Natural killer cell treated with Interleukin-12 subunit alpha and Interleukin-12 subunit beta and Interleukin-15 and Interleukin-18, amount 100 ng/mL, for 72 hours (primary cell): ENCODE results near the gene ZNF470. TPM values are rescaled to one million over a fixed set of nuclear protein-coding genes. Genes with fewer than 3 reads are reported as not detected.

Source experiments
- ATAC-seq, 2 donors: fragments of 150-1000 bp; cut with Tn5 transposase in 1 of 2; sonication (Bioruptor Pico), chemical (Tn5 transposase) in 1 of 2; 2 replicates each; pipeline ENCODE4 v1.10.0; 2021
- DNase-seq: peaks from one replicate; pipeline ENCODE4 v3.0.0; 2022; ENCODE audit warnings: low spot score
- H3K27ac Mint-ChIP-seq, 2 donors: 1 replicate in 1 of 2; 2 replicates in 1 of 2; pipeline ENCODE4 v1.8.0; 2022; ENCODE audit warnings: mixed read lengths in 2 of 2, mild to moderate bottlenecking in 1 of 2, moderate library complexity in 1 of 2
- H3K27me3 Mint-ChIP-seq, 2 donors: 1 replicate in 1 of 2; 2 replicates in 1 of 2; pipeline ENCODE4 v1.8.0; 2022; ENCODE audit warnings: mixed read lengths in 2 of 2
- H3K36me3 Mint-ChIP-seq: one replicate; pipeline ENCODE4 v1.8.0; 2022; ENCODE audit warnings: mixed read lengths
- H3K4me1 Mint-ChIP-seq, 2 donors: 1 replicate in 1 of 2; 2 replicates in 1 of 2; pipeline ENCODE4 v1.8.0; 2022; ENCODE audit warnings: low read depth in 2 of 2, mixed read lengths in 2 of 2, mild to moderate bottlenecking in 1 of 2
- H3K4me3 Mint-ChIP-seq: one replicate; pipeline ENCODE4 v1.8.0; 2022; ENCODE audit warnings: mixed read lengths
- H3K9me3 Mint-ChIP-seq: 2 replicates; pipeline ENCODE4 v1.8.0; 2022; ENCODE audit warnings: mixed read lengths
- total RNA-seq, 2 donors: library from RNA; stranded (reverse); gene quantifications; one replicate each; pipeline ENCODE4 v1.2.3, GENCODE V29; 2022

ZNF470 gene
- total RNA-seq, 2 donors from 2014 or later: 2.3 to 6.7 TPM

DNA sequence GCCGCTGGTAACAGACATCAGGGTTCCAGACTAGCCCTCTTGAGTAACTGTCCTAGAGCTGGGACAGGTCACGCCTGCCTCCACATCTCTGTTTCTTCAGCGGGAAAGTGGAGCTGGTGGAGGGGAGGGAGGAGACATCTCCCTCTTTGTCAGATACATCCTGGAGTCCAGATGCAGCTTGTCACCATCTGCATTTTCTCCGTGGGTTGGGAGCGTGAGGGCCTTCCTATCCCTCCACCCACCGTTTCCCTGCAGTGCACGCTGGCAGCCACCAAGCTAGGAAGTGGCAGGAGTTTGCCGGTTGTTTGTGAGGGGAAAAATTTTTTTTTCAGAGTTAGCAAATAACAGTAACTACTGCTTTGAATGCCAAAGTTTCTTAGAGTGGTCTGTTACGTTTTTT lies 55.7 kb downstream of the ZNF470 start:
- Mint-ChIP-seq H3K27ac (no peak overlapping the region), H3K27me3 (no peaks in the 10 kb centered on the region), H3K36me3 (peaks cover 36% of the 10 kb centered on the region), H3K9me3 (peaks cover 6% of the 10 kb centered on the region), H3K4me3 (no peak overlapping the region), H3K4me1 (peaks cover 0 to 6% of the 10 kb centered on the region in 2 donors)
- ATAC-seq: no peak
- no peak for DNase-seq

DNA sequence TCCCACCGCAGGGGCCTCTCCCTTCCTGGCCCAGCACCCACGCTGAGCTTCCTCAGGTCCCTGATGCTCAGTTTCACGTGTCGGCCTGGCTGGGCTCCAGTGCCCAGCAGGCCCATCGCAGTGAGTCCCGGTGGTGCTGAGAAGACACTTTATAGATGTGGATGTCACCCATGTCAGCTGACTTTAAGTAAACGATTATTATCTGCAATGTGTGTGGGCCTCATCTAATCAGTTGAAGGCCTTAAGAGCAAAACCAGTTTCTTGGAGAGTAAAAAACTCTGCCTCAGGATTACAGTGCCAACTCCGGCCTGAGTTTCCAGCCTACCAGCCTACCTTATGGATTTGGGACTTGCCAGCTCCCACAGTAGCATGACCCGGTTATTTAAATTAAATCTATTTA lies 58.4 kb downstream of the ZNF470 start:
- Mint-ChIP-seq H3K27ac (no peak overlapping the region), H3K27me3 (no peaks in the 10 kb centered on the region), H3K4me1 (no peaks in the 10 kb centered on the region), H3K36me3 (peaks cover 31% of the 10 kb centered on the region), H3K9me3 (peaks cover 14% of the 10 kb centered on the region), H3K4me3 (no peak overlapping the region)
- ATAC-seq: no peak
- DNase-seq: no peak

DNA sequence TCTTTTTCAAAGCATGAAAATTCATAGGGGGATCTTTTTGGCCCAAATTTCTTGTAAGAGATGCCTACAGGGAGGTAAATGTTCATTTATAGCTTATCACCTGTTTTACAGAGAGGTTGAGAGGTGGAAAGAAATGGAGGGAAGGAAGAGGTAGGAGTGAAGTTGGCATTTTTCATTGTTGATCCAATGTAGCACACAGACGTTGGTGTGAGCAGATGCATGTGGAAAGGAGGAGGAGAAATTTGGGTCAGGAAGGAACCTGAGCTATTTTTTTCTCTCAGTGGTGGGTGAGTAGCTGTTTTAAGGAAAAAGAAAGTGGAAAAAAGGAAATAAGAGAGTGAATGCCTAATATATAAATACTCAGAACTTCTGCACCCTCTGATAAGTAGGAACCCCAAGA lies 65.8 kb downstream of the ZNF470 start:
- Mint-ChIP-seq H3K36me3 (peaks cover 22% of the 10 kb centered on the region), H3K27me3 (no peaks in the 10 kb centered on the region), H3K27ac (no peak overlapping the region), H3K4me1 (no peaks in the 10 kb centered on the region), H3K4me3 (no peak overlapping the region), H3K9me3 (peaks cover 21% of the 10 kb centered on the region)
- no peak for ATAC-seq
- DNase-seq: no peak

DNA sequence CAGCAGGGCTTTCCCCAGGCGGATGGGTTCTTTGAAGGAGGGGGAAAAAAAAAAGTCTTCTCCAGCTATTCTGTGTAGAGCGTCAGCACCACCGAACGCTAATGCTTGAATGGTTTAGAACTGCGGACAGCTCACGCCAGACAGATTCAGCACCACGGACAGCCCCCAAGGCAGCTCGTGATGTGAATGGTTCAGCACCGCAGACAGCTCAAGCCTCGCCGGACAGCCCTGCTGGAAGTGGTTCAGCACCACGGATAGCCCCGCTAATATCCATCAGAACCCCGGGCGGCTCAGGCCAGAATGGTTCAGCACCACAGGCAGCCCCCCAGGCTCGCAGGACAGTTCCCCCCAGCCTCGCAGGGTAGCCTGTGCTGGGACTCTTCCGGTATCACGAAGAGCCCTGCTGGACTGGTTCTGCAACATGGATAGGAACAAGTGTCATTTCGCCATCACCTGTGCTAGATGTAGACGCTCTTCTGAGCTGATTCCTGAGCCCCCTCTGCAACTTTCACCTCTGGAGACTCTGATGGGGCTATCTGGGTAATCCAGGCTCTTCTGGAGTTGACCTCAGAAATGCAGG lies 70.8 kb downstream of the ZNF470 start:
- ATAC-seq (peak; percentile 46 to 74), DNase-seq (no peak)
- Mint-ChIP-seq H3K27me3 (no peaks in the 10 kb centered on the region), H3K4me3 (no peak overlapping the region), H3K36me3 (peaks cover 30% of the 10 kb centered on the region), H3K27ac (no peak overlapping the region), H3K9me3 (peaks cover 22% of the 10 kb centered on the region), H3K4me1 (peaks cover 0 to 3% of the 10 kb centered on the region in 2 donors)

Other genes starting within 250 kb of the ZNF470 start
- gene ZNF582, start 173.9 kb upstream of the ZNF470 start, total RNA-seq: 1 to 10 TPM in 1 of 2 donors, under 1 TPM in 1; 0.95 to 3.4 TPM
- 1 to 10 TPM; 3.1 to 3.2 TPM for gene ZNF583, start 163.1 kb upstream of the ZNF470 start, total RNA-seq
- under 1 TPM; 0.17 to 0.40 TPM for gene ZNF667, start 90.1 kb upstream of the ZNF470 start, total RNA-seq
- 1 to 10 TPM in 1 of 2 donors, under 1 TPM in 1; 0.20 to 1.1 TPM for gene ZNF471, start 59.6 kb upstream of the ZNF470 start, total RNA-seq
- gene ZFP28, start 28.5 kb upstream of the ZNF470 start, total RNA-seq: 1 to 10 TPM in 1 of 2 donors, under 1 TPM in 1; 0.64 to 3.5 TPM
- 1 to 10 TPM; 4.8 to 8.5 TPM for gene ZNF71, start 27.8 kb downstream of the ZNF470 start, total RNA-seq
- not detected for gene SMIM17, start 75.7 kb downstream of the ZNF470 start, total RNA-seq
- under 1 TPM; 0.25 to 0.74 TPM for gene ZNF835, start 104.3 kb downstream of the ZNF470 start, total RNA-seq